HEK293T (cell line): ENCODE measurements around the gene RHBG.

Source experiments
- ARNT ChIP-seq: fragments of 450-650 bp; IDR thresholded peaks from 2 replicates; pipeline ENCODE4 v1.6.1; 2017; ENCODE audit warnings: mild to moderate bottlenecking
- BHLHE40 ChIP-seq: fragments of 450-650 bp; IDR thresholded peaks from 2 replicates; pipeline ENCODE4 v1.6.1; 2016; ENCODE audit warnings: mild to moderate bottlenecking, moderate library complexity, borderline replicate concordance
- CTBP1 ChIP-seq: fragments of 450-650 bp; IDR thresholded peaks from 2 replicates; pipeline ENCODE4 v1.6.1; 2016; ENCODE audit warnings: borderline replicate concordance
- ELF4 ChIP-seq: fragments of 450-650 bp; IDR thresholded peaks from 2 replicates; pipeline ENCODE4 v1.6.1; 2017; ENCODE audit warnings: antibody characterized with exemption
- FOXA1 ChIP-seq: fragments of 450-650 bp; IDR thresholded peaks from 2 replicates; pipeline ENCODE4 v1.6.1; 2016; ENCODE audit warnings: mild to moderate bottlenecking
- FOXM1 ChIP-seq: fragments of 450-650 bp; IDR thresholded peaks from 2 replicates; pipeline ENCODE4 v1.6.1; 2017; ENCODE audit warnings: mild to moderate bottlenecking, borderline replicate concordance
- HDGF ChIP-seq: fragments of 450-650 bp; IDR thresholded peaks from 2 replicates; pipeline ENCODE4 v1.6.1; 2017; ENCODE audit warnings: antibody characterized with exemption, borderline replicate concordance
- LEF1 ChIP-seq: fragments of 450-650 bp; IDR thresholded peaks from 2 replicates; pipeline ENCODE4 v1.6.1; 2017; ENCODE audit warnings: mild to moderate bottlenecking, borderline replicate concordance
- NFRKB ChIP-seq: fragments of 450-650 bp; IDR thresholded peaks from 2 replicates; pipeline ENCODE4 v1.6.1; 2016; ENCODE audit warnings: mild to moderate bottlenecking, moderate library complexity
- PKNOX1 ChIP-seq: fragments of 450-650 bp; IDR thresholded peaks from 2 replicates; pipeline ENCODE4 v1.6.1; 2016
- SP1 ChIP-seq: fragments of 450-650 bp; IDR thresholded peaks from 2 replicates; pipeline ENCODE4 v1.6.1; 2017
- SUZ12 ChIP-seq: fragments of 450-650 bp; IDR thresholded peaks from 2 replicates; pipeline ENCODE4 v1.6.1; 2016; ENCODE audit warnings: mild to moderate bottlenecking
- TARDBP ChIP-seq: fragments of 450-650 bp; IDR thresholded peaks from 2 replicates; pipeline ENCODE4 v1.6.1; 2016

- TF ChIP-seq CTBP1 (no peak), PKNOX1 (no peak), BHLHE40 (no peak), ELF4 (no peak), ARNT (no peak), FOXM1 (no peak), HDGF (no peak), LEF1 (no peak), SP1 (no peak), SUZ12 (no peak), TARDBP (no peak), NFRKB (no peak), FOXA1 (no peak)
Measured at GRCh38 chr1:156416993-156417392, 48.0 kb downstream of the RHBG start.
